HL-60 (cell line): ENCODE measurements around the gene PDE11A.

Source experiments
- DNase-seq, 2 experiments: peaks; one replicate each; pipeline ENCODE4 v3.0.0-alpha.2; 2010 to 2020; ENCODE audit warnings: low read depth in 1 of 2, low spot score in 1 of 2
- H3K27ac ChIP-seq: fragments of 250-450 bp; sonication (Bioruptor Pico); replicated peaks from 2 replicates; pipeline ENCODE4 v1.5.1; 2020; ENCODE audit warnings: mild to moderate bottlenecking, moderate library complexity
- H3K27me3 ChIP-seq: fragments of 250-450 bp; sonication (Bioruptor Pico); 2 replicates; pipeline ENCODE4 v1.5.1; 2021; ENCODE audit warnings: mild to moderate bottlenecking, moderate library complexity; ENCODE audit not compliant: insufficient read depth, poor library complexity, severe bottlenecking
- H3K4me3 ChIP-seq: replicated peaks from 2 replicates; pipeline ENCODE4 v1.5.1; 2011; ENCODE audit warnings: mild to moderate bottlenecking, control low read depth, low read length; ENCODE audit not compliant: insufficient read depth
- GABPA ChIP-seq: IDR thresholded peaks from 2 replicates; pipeline ENCODE4 v1.6.1; 2012; ENCODE audit warnings: low read depth
- POLR2AphosphoS5 ChIP-seq: IDR thresholded peaks from 2 replicates; pipeline ENCODE4 v1.6.1; 2012; ENCODE audit warnings: low read depth
- SPI1 ChIP-seq: IDR thresholded peaks from 2 replicates; pipeline ENCODE4 v1.6.1; 2012; ENCODE audit warnings: low read depth, mild to moderate bottlenecking, borderline replicate concordance
- TF ChIP-seq, protein P1 (sequence below): IDR thresholded peaks from 2 replicates; pipeline ENCODE4 v1.6.1; 2012; ENCODE audit warnings: low read depth; ENCODE audit not compliant: insufficient replicate concordance
- TF ChIP-seq, protein P2 (sequence below): IDR thresholded peaks from one replicate; pipeline ENCODE4 v1.5.1; 2011; ENCODE audit warnings: low read length, control low read depth, inconsistent platforms; ENCODE audit not compliant: insufficient read depth

PDE11A gene

DNA sequence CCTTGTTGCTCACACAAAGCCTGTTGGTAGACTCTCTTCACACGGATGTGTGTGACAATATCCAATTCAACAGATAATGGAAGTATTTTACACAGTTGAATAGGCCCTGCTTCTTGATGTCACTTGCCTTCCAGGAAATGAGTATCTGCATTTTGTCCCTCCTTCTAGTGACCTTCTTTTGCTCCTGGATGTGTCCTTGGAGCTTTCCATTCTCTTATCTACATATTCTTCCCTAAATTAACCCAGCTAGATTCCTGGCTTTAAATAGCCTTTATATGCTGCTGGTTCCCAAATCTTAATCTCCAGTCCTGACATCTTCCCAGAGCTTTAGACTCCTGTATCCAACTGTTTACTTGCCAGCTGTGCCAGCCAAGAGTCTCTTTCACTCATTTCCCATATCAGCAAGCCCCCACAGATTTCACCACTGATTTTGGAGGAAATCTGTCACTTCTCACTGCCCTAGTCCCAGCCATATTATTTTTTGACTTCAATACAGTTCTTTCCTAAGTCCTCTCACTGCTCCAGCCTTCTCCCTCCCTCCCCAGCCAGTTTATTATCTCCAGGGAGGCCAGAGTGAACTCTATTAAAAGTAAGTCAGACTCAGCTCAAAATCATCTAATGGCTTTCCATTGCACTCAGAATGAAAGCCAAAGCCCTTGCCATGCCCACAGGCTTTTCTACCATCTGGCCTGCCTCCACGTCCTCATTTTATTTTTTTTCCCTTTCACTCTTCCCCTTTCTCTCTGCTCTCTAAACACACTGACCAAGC, 170.0 kb downstream of the PDE11A start:
- Histone ChIP-seq H3K4me3 (no peak overlapping the region), H3K27ac (no peak overlapping the region), H3K27me3 (no peaks in the 10 kb centered on the region)
- DNase-seq = no peak
- TF ChIP-seq GABPA = no peak
- TF ChIP-seq POLR2AphosphoS5 = no peak
- TF ChIP-seq, protein P1, sequence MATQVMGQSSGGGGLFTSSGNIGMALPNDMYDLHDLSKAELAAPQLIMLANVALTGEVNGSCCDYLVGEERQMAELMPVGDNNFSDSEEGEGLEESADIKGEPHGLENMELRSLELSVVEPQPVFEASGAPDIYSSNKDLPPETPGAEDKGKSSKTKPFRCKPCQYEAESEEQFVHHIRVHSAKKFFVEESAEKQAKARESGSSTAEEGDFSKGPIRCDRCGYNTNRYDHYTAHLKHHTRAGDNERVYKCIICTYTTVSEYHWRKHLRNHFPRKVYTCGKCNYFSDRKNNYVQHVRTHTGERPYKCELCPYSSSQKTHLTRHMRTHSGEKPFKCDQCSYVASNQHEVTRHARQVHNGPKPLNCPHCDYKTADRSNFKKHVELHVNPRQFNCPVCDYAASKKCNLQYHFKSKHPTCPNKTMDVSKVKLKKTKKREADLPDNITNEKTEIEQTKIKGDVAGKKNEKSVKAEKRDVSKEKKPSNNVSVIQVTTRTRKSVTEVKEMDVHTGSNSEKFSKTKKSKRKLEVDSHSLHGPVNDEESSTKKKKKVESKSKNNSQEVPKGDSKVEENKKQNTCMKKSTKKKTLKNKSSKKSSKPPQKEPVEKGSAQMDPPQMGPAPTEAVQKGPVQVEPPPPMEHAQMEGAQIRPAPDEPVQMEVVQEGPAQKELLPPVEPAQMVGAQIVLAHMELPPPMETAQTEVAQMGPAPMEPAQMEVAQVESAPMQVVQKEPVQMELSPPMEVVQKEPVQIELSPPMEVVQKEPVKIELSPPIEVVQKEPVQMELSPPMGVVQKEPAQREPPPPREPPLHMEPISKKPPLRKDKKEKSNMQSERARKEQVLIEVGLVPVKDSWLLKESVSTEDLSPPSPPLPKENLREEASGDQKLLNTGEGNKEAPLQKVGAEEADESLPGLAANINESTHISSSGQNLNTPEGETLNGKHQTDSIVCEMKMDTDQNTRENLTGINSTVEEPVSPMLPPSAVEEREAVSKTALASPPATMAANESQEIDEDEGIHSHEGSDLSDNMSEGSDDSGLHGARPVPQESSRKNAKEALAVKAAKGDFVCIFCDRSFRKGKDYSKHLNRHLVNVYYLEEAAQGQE = no peak

DNA sequence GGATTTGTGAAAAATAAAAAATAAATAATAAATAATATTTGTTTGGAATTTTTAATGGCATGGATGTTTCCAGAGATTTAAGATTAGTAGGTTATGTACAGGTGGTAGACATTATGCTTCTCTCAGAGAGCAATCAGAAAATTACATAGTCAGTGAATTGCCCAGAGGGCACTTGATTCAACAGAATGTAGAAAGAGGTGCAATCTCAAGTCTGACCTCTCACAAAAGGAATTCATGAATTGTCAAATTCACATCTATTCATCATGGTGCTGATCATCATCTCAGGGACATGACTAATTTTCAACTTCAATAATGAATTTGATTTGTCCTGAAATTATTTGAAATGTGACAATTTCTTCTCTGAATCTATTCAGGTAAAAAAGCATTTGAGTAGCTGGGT, 172.5 kb downstream of the PDE11A start:
- TF ChIP-seq, protein P1 = no peak
- TF ChIP-seq, protein P2, sequence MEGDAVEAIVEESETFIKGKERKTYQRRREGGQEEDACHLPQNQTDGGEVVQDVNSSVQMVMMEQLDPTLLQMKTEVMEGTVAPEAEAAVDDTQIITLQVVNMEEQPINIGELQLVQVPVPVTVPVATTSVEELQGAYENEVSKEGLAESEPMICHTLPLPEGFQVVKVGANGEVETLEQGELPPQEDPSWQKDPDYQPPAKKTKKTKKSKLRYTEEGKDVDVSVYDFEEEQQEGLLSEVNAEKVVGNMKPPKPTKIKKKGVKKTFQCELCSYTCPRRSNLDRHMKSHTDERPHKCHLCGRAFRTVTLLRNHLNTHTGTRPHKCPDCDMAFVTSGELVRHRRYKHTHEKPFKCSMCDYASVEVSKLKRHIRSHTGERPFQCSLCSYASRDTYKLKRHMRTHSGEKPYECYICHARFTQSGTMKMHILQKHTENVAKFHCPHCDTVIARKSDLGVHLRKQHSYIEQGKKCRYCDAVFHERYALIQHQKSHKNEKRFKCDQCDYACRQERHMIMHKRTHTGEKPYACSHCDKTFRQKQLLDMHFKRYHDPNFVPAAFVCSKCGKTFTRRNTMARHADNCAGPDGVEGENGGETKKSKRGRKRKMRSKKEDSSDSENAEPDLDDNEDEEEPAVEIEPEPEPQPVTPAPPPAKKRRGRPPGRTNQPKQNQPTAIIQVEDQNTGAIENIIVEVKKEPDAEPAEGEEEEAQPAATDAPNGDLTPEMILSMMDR = no peak
- TF ChIP-seq POLR2AphosphoS5 (no peak), GABPA (no peak), SPI1 (no peak)
- no peak overlapping the region for H3K27ac ChIP-seq
- no peak overlapping the region for H3K4me3 ChIP-seq
- H3K27me3 ChIP-seq = no peaks in the 10 kb centered on the region
- DNase-seq = no peak

DNA sequence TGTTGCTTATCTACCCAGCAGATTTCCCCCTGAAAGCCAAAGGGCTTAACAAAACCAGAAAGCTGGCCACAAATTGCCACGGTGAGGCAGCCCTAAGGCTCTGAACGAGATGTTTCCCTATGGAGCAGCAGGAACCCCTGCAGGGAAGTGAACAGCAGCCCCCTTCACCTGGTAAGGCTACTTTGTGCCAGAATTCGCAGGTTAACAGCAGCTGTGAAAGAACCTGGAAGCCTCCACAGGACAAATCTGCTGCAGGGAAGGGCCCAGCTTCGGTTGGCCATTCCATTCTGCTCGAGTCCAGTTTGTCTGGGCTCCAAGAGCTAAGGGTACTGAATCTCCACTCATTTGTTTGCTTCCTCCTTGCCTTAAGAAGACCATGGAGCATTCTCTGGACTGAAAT, 175.3 kb downstream of the PDE11A start:
- H3K27ac ChIP-seq = no peak overlapping the region
- TF ChIP-seq POLR2AphosphoS5 (no peak), SPI1 (no peak), GABPA (no peak)
- TF ChIP-seq, protein P2 = no peak
- TF ChIP-seq, protein P1 = no peak
- H3K27me3 ChIP-seq = no peaks in the 10 kb centered on the region
- H3K4me3 ChIP-seq = no peak overlapping the region
- DNase-seq = no peak
